ENCODE data around the gene EPS8L3. TPM values are rescaled to one million over a fixed set of nuclear protein-coding genes. Genes with fewer than 3 reads are reported as not detected.
A peak's percentile ranks its signal among the peaks of the same experiment; 100 is the strongest.

EPS8L3 gene
- polyA plus RNA-seq, 1 of the 3 experiments (the other 2 are of a cell fraction), result not detected

GRCh38 chr1:109791495-109792043 is 27.8 kb upstream of the EPS8L3 start:
- no peak for DNase-seq
- no peaks in the 10 kb centered on the region for H3K9me3 ChIP-seq
- H3F3A ChIP-seq (replicated peaks; ENCODE audit: insufficient read depth), result peaks cover 11% of the 10 kb centered on the region
- H3K9ac ChIP-seq, result peak overlapping the region; percentile 38; the same call in 1 of the 2 replicates
- 87% methylated on average over 7 of the region's 9 CpGs for WGBS (ENCODE audit: low lambda C conversion rate)
- peak overlapping the region; percentile 79 for H2AFZ ChIP-seq (ENCODE audit: low read depth)
- POLR2A ChIA-PET, result no interaction called here
- TF ChIP-seq MAX (IDR thresholded peaks at IDR 0.05; ENCODE audit: low read depth), result no peak
- TF ChIP-seq YY1 (IDR thresholded peaks at IDR 0.05; ENCODE audit: low read depth), result no peak
- no peak for TF ChIP-seq SMC3 (IDR thresholded peaks at IDR 0.05; ENCODE audit: low read depth, low read length)
- TF ChIP-seq ZBTB33 (IDR thresholded peaks at IDR 0.05; ENCODE audit: borderline replicate concordance, low read depth), result no peak
- TF ChIP-seq MEF2A (IDR thresholded peaks at IDR 0.05; ENCODE audit: borderline replicate concordance, low read depth), result no peak
- TF ChIP-seq RCOR1 (IDR thresholded peaks at IDR 0.05; ENCODE audit: low read length), result no peak
- TF ChIP-seq ELF1 (IDR thresholded peaks at IDR 0.05), result no peak
- no peak for TF ChIP-seq RFX5 (IDR thresholded peaks at IDR 0.05; ENCODE audit: low read length)
- no peak for TF ChIP-seq FOSL2 (IDR thresholded peaks at IDR 0.05; ENCODE audit: borderline replicate concordance, low read depth)
- TF ChIP-seq SIN3A (IDR thresholded peaks at IDR 0.05; ENCODE audit: borderline replicate concordance, low read depth, low read length), result no peak
- TF ChIP-seq FOXJ3 (CRISPR knock-in tag; IDR thresholded peaks at IDR 0.05), result no peak
- TF ChIP-seq JUND (IDR thresholded peaks at IDR 0.05), result no peak
- no peak for TF ChIP-seq REST (IDR thresholded peaks at IDR 0.05; ENCODE audit: low read depth, low read length)
- no peak for TF ChIP-seq EP300 (IDR thresholded peaks at IDR 0.05; ENCODE audit: borderline replicate concordance in 1 of 2, low read depth in 1 of 2, low read length in 1 of 2)
- TF ChIP-seq CHD2 (IDR thresholded peaks at IDR 0.05; ENCODE audit: low read length, partially characterized antibody), result no peak
- no peak for TF ChIP-seq EZH2phosphoT487 (IDR thresholded peaks at IDR 0.05; ENCODE audit: borderline replicate concordance, low read depth)
- no peak for TF ChIP-seq USF2 (IDR thresholded peaks at IDR 0.05; ENCODE audit: borderline replicate concordance, low read depth, low read length)
- no peak for TF ChIP-seq PBX3 (IDR thresholded peaks at IDR 0.05)
- no peak for TF ChIP-seq POLR2AphosphoS5 (IDR thresholded peaks at IDR 0.05; ENCODE audit: low read depth, low read length)
- TF ChIP-seq TCF12 (IDR thresholded peaks at IDR 0.05), result no peak
- peak overlapping the region; percentile 50; the same call in 1 of the 2 replicates for H3K4me2 ChIP-seq
- H3K36me3 ChIP-seq (replicated peaks in 1 of 2; ENCODE audit: control insufficient read depth in 1 of 2, insufficient read depth in 2 of 2, low read length in 1 of 2), result no peaks in the 10 kb centered on the region
- H3K4me1 ChIP-seq (ENCODE audit: control insufficient read depth in 1 of 2, insufficient read depth in 2 of 2, low read depth in 1 of 2, low read length in 1 of 2), result peaks cover 41 to 51% of the 10 kb centered on the region in 2 experiments
- no peaks in the 10 kb centered on the region for H3K79me2 ChIP-seq (ENCODE audit: insufficient read depth)
- H3K27me3 ChIP-seq (ENCODE audit: insufficient read depth), result no peaks in the 10 kb centered on the region
- no peaks in the 10 kb centered on the region for H4K20me1 ChIP-seq (ENCODE audit: insufficient read depth)
- H3K27ac ChIP-seq (ENCODE audit: low read depth in 2 of 2, low read length in 1 of 2), result peak overlapping the region in 1 of 2 experiments; percentile 54; a peak in 1 of 4 replicates
- CTCF ChIA-PET, result interaction anchor here (0.7 to 27.7 kb wide), 10 partner anchors 14 to 325 kb away, joined by 3 to 822 read pairs (median 4); partner anchors contain the start of gene AHCYL1
- H3K9me2 ChIP-seq, result no peaks in the 10 kb centered on the region
- no peak overlapping the region for H3K4me3 ChIP-seq (ENCODE audit: low read depth in 2 of 2, low read length in 1 of 2)
